T-helper 1 cell treated with Interleukin-12 subunit alpha and Interleukin-12 subunit beta and Interleukin-4 antibody, amounts not matched to agents 30 μg/mL and 1 μg/mL, for 36 hours (primary cell): Measurements from ENCODE around the gene HTR3B.
"Not testable (repeated sequence)": the region's sequence is repeated elsewhere in the genome, so short reads cannot be mapped to it uniquely, and the experiment has no call there.

Source experiments
- H3K27ac Mint-ChIP-seq: one replicate; pipeline ENCODE4 v1.8.0; 2021; ENCODE audit warnings: mild to moderate bottlenecking, mixed read lengths
- H3K27me3 Mint-ChIP-seq: one replicate; pipeline ENCODE4 v1.8.0; 2021; ENCODE audit warnings: low read depth, mixed read lengths
- H3K36me3 Mint-ChIP-seq: one replicate; pipeline ENCODE4 v1.8.0; 2021; ENCODE audit warnings: low read depth, mixed read lengths
- H3K4me1 Mint-ChIP-seq: one replicate; pipeline ENCODE4 v1.8.0; 2021; ENCODE audit warnings: low read depth, mixed read lengths
- H3K4me3 Mint-ChIP-seq: one replicate; pipeline ENCODE4 v1.8.0; 2021; ENCODE audit warnings: mild to moderate bottlenecking, moderate library complexity, mixed read lengths
- H3K9me3 Mint-ChIP-seq: one replicate; pipeline ENCODE4 v1.8.0; 2021; ENCODE audit warnings: mixed read lengths

The HTR3B gene

GRCh38 chr11:113906038-113906437 lies 1.4 kb downstream of the HTR3B start:
- Mint-ChIP-seq H3K4me1 (peaks cover 2% of the 10 kb centered on the region), H3K4me3 (no peak overlapping the region), H3K27ac (no peak overlapping the region), H3K36me3 (no peaks in the 10 kb centered on the region), H3K27me3 (peaks cover 24% of the 10 kb centered on the region), H3K9me3 (no peaks in the 10 kb centered on the region)

GRCh38 chr11:113906516-113906915 lies 1.9 kb downstream of the HTR3B start:
- Mint-ChIP-seq H3K9me3 (no peaks in the 10 kb centered on the region), H3K36me3 (no peaks in the 10 kb centered on the region), H3K4me1 (peaks cover 2% of the 10 kb centered on the region), H3K27ac (no peak overlapping the region), H3K27me3 (peaks cover 24% of the 10 kb centered on the region), H3K4me3 (no peak overlapping the region)

GRCh38 chr11:113907152-113907551 lies 2.6 kb downstream of the HTR3B start:
- Mint-ChIP-seq H3K4me1 (peaks cover 2% of the 10 kb centered on the region), H3K4me3 (no peak overlapping the region), H3K27me3 (peaks cover 24% of the 10 kb centered on the region), H3K36me3 (no peaks in the 10 kb centered on the region), H3K27ac (no peak overlapping the region), H3K9me3 (no peaks in the 10 kb centered on the region)

- Mint-ChIP-seq H3K9me3 (no peaks in the 10 kb centered on the region), H3K27me3 (peaks cover 21% of the 10 kb centered on the region), H3K36me3 (no peaks in the 10 kb centered on the region), H3K4me3 (no peak overlapping the region), H3K27ac (no peak overlapping the region), H3K4me1 (peaks cover 2% of the 10 kb centered on the region)
These were observed 3.1 kb downstream of the HTR3B start for GRCh38 chr11:113907681-113908080.

GRCh38 chr11:113908098-113908497 lies 3.5 kb downstream of the HTR3B start:
- Mint-ChIP-seq H3K4me3 (no peak overlapping the region), H3K9me3 (no peaks in the 10 kb centered on the region), H3K27me3 (peaks cover 19% of the 10 kb centered on the region), H3K36me3 (no peaks in the 10 kb centered on the region), H3K27ac (no peak overlapping the region), H3K4me1 (peaks cover 2% of the 10 kb centered on the region)

- not testable (repeated sequence) for H3K4me3 Mint-ChIP-seq, H3K4me1 Mint-ChIP-seq, H3K9me3 Mint-ChIP-seq, H3K27ac Mint-ChIP-seq, H3K36me3 Mint-ChIP-seq
- H3K27me3 Mint-ChIP-seq = peaks cover 14% of the 10 kb centered on the region
These were observed 6.9 kb downstream of the HTR3B start for GRCh38 chr11:113911491-113911890.

- Mint-ChIP-seq H3K4me1 (no peaks in the 10 kb centered on the region), H3K4me3 (no peak overlapping the region), H3K27ac (no peak overlapping the region), H3K36me3 (no peaks in the 10 kb centered on the region), H3K9me3 (no peaks in the 10 kb centered on the region), H3K27me3 (peaks cover 8% of the 10 kb centered on the region)
These were observed 19.0 kb downstream of the HTR3B start for GRCh38 chr11:113923572-113923971.

GRCh38 chr11:113926273-113927197 lies 21.9 kb downstream of the HTR3B start:
- no peak overlapping the region for H3K27ac Mint-ChIP-seq
- peaks cover 8% of the 10 kb centered on the region for H3K27me3 Mint-ChIP-seq
- H3K36me3 Mint-ChIP-seq = no peaks in the 10 kb centered on the region
- H3K4me1 Mint-ChIP-seq = no peaks in the 10 kb centered on the region
- H3K4me3 Mint-ChIP-seq = no peak overlapping the region
- H3K9me3 Mint-ChIP-seq = no peaks in the 10 kb centered on the region

DNA sequence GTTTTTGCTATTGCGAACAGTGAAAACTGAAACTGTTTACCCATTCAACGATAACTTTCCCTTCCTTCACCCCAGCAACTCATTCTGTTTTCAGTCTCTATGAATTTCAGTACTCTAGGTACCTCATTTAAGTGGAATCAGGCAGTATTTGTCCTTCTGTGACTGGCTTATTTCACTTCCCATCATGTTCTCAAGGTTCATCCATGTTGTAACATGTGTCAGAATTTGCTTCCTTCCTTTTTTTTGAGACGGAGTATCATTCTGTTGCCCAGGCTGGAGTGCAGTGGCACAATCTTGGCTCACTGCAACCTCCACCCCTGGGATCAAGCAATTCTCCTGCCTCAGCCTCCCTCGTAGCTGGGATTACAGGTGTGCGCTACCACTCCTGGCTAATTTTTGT lies 23.7 kb downstream of the HTR3B start:
- Mint-ChIP-seq H3K9me3 (no peaks in the 10 kb centered on the region), H3K27me3 (peaks cover 6% of the 10 kb centered on the region), H3K27ac (no peak overlapping the region), H3K36me3 (no peaks in the 10 kb centered on the region), H3K4me3 (no peak overlapping the region), H3K4me1 (no peaks in the 10 kb centered on the region)

DNA sequence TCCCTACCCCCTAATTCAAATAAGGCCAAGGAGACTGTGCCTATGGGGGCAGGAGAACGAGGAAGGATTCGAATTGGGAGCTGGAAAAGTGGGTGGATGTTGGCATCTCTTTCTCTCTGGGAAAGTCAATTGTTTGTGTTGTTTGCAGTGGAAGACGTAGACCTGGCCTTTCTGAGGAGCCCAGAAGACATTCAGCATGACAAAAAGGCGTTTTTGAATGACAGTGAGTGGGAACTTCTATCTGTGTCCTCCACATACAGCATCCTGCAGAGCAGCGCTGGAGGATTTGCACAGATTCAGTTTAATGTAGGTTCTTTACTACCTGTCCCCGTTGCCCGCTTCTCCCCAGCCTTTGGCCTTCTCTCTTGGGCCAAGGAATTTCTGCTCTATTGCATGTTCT lies 28.2 kb downstream of the HTR3B start:
- no peaks in the 10 kb centered on the region for H3K9me3 Mint-ChIP-seq
- no peaks in the 10 kb centered on the region for H3K4me1 Mint-ChIP-seq
- peaks cover 5% of the 10 kb centered on the region for H3K27me3 Mint-ChIP-seq
- H3K27ac Mint-ChIP-seq = no peak overlapping the region
- no peaks in the 10 kb centered on the region for H3K36me3 Mint-ChIP-seq
- no peak overlapping the region for H3K4me3 Mint-ChIP-seq

- H3K9me3 Mint-ChIP-seq, H3K27me3 Mint-ChIP-seq, H3K4me3 Mint-ChIP-seq, H3K4me1 Mint-ChIP-seq, H3K36me3 Mint-ChIP-seq, H3K27ac Mint-ChIP-seq: not testable (repeated sequence)
These were observed 29.6 kb downstream of the HTR3B start for GRCh38 chr11:113934193-113934592.

DNA sequence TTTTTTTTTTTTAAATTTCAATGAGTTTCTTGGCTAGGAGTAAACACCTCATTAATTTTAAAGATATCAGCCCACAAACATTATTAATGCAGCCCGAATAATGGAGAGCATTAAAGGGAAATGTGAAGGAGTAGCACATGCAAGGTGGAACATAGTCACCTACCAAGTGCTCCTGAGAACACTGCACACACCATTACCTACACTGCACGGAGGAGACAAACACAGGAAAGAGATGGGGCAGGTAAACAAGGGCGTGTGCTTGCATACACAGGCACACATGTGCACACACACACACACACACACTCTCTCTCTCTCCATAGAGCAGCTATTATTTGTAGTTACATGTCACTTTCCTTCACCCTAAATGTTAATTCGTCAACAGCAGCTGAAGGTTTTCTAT lies 30.2 kb downstream of the HTR3B start:
- Mint-ChIP-seq H3K27me3 (peaks cover 5% of the 10 kb centered on the region), H3K27ac (no peak overlapping the region), H3K4me1 (no peaks in the 10 kb centered on the region), H3K9me3 (no peaks in the 10 kb centered on the region), H3K4me3 (no peak overlapping the region), H3K36me3 (no peaks in the 10 kb centered on the region)

DNA sequence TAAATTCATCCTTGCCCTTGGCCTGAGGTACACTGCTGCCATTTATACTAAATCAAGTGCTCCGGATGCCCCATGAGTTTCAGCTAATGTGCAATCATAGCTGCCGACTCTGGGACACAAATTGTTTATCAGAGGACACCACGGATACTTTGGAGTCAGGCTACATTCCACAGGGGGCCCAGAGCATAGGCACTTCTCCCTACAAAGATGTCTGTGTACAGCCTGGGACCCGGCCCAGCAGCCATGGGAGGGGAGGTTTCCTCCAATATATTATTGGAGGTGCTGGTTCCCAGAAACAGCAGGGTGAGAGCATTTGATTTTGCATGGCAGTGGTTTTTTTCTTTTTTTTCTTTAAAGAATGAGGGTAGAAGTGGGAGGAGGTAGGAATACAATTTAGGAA lies 31.3 kb downstream of the HTR3B start:
- Mint-ChIP-seq H3K36me3 (no peaks in the 10 kb centered on the region), H3K9me3 (no peaks in the 10 kb centered on the region), H3K4me3 (no peak overlapping the region), H3K4me1 (no peaks in the 10 kb centered on the region), H3K27me3 (peaks cover 5% of the 10 kb centered on the region), H3K27ac (no peak overlapping the region)

DNA sequence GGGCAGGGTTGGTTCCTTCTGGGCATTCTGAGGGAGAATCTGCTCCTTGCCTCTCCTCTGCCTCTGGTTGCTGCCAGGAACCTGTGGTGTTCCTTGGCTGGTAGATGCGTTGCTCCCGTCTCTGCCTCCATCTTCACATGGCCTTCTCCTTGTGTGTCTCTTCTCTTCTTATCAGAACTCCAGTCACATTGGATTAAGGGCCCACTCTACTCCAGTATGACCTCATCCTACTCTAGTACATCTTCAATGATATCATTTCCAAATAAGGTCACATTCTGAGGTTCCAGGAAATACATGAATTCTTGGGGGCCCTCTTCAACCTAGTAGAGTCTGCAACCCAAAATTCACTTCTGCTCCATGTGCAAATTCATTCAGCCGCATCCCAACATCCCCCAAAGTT lies 33.3 kb downstream of the HTR3B start:
- peaks cover 5% of the 10 kb centered on the region for H3K27me3 Mint-ChIP-seq
- no peaks in the 10 kb centered on the region for H3K4me1 Mint-ChIP-seq
- no peaks in the 10 kb centered on the region for H3K9me3 Mint-ChIP-seq
- H3K36me3 Mint-ChIP-seq = no peaks in the 10 kb centered on the region
- H3K4me3 Mint-ChIP-seq = no peak overlapping the region
- no peak overlapping the region for H3K27ac Mint-ChIP-seq

DNA sequence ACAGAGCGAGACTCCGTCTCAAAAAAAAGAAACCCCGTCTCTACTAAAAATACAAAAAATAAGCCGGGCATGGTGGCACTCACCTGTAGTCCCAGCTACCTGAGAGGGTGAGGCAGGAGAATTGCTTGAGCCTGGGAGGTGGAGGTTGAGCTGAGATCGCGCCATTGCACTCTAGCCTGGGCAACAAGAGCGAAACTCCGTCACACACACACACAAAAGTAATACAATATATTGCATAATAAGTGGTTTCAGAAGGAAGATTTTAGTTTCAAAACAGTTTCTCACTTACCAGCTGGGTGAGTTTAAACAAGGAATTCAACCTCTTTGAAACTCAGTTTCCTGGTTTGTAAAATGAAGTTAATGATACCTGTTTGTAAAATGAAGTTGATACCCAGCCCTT lies 37.7 kb downstream of the HTR3B start:
- Mint-ChIP-seq H3K4me3 (no peak overlapping the region), H3K27me3 (peaks cover under 1% of the 10 kb centered on the region), H3K4me1 (no peaks in the 10 kb centered on the region), H3K36me3 (no peaks in the 10 kb centered on the region), H3K9me3 (no peaks in the 10 kb centered on the region), H3K27ac (no peak overlapping the region)
